ENCODE results near the gene WIF1. TPM values are rescaled to one million over a fixed set of nuclear protein-coding genes. Genes with fewer than 3 reads are reported as not detected.

Gene WIF1
- total and polyA plus RNA-seq, 2 of the 8 experiments (the other 6 are each of a cell fraction or from before 2014, with no cell fraction given): 1.8 to 9.1 TPM

GRCh38 chr12:65005716-65006115 lies 115.4 kb downstream of the WIF1 start:
- H3K23me2 ChIP-seq (ENCODE audit: low read depth, low read length): no peaks in the 10 kb centered on the region; the same call in 1 of the 2 replicates
- no peak overlapping the region for H3K56ac ChIP-seq (replicated peaks; ENCODE audit: insufficient read length, low read depth, low read length)
- H2AFZ ChIP-seq (ENCODE audit: low read length): no peak overlapping the region
- no peak overlapping the region for H2BK20ac ChIP-seq (ENCODE audit: low read length)
- H4K8ac ChIP-seq (ENCODE audit: extremely low read depth, insufficient read depth, low read length): no peak overlapping the region
- H3K79me2 ChIP-seq (ENCODE audit: control insufficient read depth in 1 of 2, insufficient read depth in 2 of 2, low read length in 2 of 2): no peaks in the 10 kb centered on the region
- FAIRE-seq: no peak
- no peaks in the 10 kb centered on the region for H4K20me1 ChIP-seq (replicated peaks in 1 of 2; ENCODE audit: control insufficient read depth in 1 of 2, insufficient read depth in 2 of 2, low read length in 2 of 2)
- H3K79me1 ChIP-seq (ENCODE audit: low read depth, low read length): no peaks in the 10 kb centered on the region
- no peaks in the 10 kb centered on the region; a peak in 1 of 4 replicates for H3K9me3 ChIP-seq (ENCODE audit: insufficient read depth in 2 of 2, low read depth in 1 of 2, low read length in 1 of 2)
- CTCF ChIA-PET (ENCODE audit: partially characterized antibody): no interaction called here
- no peak overlapping the region for H3K27ac ChIP-seq (ENCODE audit: low read depth, low read length)
- H4K91ac ChIP-seq (replicated peaks; ENCODE audit: insufficient read length, low read length): no peak overlapping the region
- no peak overlapping the region for H3K4me2 ChIP-seq (ENCODE audit: insufficient read depth in 1 of 2, low read depth in 2 of 2, low read length in 2 of 2)
- H3K4me3 ChIP-seq (ENCODE audit: extremely low read depth in 1 of 4, insufficient read depth in 2 of 4, low read depth in 3 of 4, low read length in 4 of 4): no peak overlapping the region
- no peak for TF ChIP-seq YY1 (IDR thresholded peaks at IDR 0.05; ENCODE audit: low read depth, low read length)
- TF ChIP-seq TEAD4 (IDR thresholded peaks at IDR 0.05; ENCODE audit: low read depth, low read length): peak; percentile 58
- H4K5ac ChIP-seq (ENCODE audit: insufficient read length, low read depth, low read length): no peak overlapping the region
- POLR2A ChIA-PET (ENCODE audit: partially characterized antibody): no interaction called here
- no peaks in the 10 kb centered on the region for H3K4me1 ChIP-seq (replicated peaks in 1 of 4; ENCODE audit: control insufficient read depth in 3 of 4, insufficient read depth in 4 of 4, low read length in 3 of 4)
- H2BK5ac ChIP-seq (ENCODE audit: low read depth, low read length): no peak overlapping the region
- no peak overlapping the region for H3K9ac ChIP-seq (replicated peaks in 1 of 4; ENCODE audit: extremely low read depth in 1 of 4, low read depth in 3 of 4, low read length in 3 of 4)
- no peak overlapping the region for H2AK5ac ChIP-seq (ENCODE audit: low read depth, low read length)
- H3K18ac ChIP-seq (ENCODE audit: extremely low read depth, low read length): no peak overlapping the region
- H3K23ac ChIP-seq (ENCODE audit: insufficient read length): no peak overlapping the region
- H2BK120ac ChIP-seq (replicated peaks; ENCODE audit: low read depth, low read length): no peak overlapping the region
- no peak overlapping the region for H3K14ac ChIP-seq (ENCODE audit: insufficient read length)
- WGBS, 2 experiments (ENCODE audit: extremely low coverage in 1 of 2, insufficient coverage in 1 of 2, insufficient read length in 1 of 2, insufficient replicate concordance in 2 of 2, low coverage in 1 of 2, low lambda C conversion rate in 2 of 2, missing lambda C conversion rate in 1 of 2): 88% methylated on average over 2 of the region's 2 CpGs; no CpG with 5 or more reads in 1 of the 2 experiments
- no peak overlapping the region for H2BK12ac ChIP-seq (ENCODE audit: low read depth, low read length)
- no peak for DNase-seq (ENCODE audit: low read depth in 1 of 2, low spot score in 2 of 2)
- no peak overlapping the region for H2BK15ac ChIP-seq (ENCODE audit: low read length)
- H3K4ac ChIP-seq (replicated peaks; ENCODE audit: insufficient read length, low read depth, low read length): no peak overlapping the region
- H3K36me3 ChIP-seq (ENCODE audit: control insufficient read depth in 2 of 4, insufficient read depth in 4 of 4, low read length in 3 of 4): no peaks in the 10 kb centered on the region
- H3K27me3 ChIP-seq (replicated peaks in 1 of 4; ENCODE audit: control insufficient read depth in 3 of 4, extremely low read depth in 1 of 4, insufficient read depth in 3 of 4, low read length in 3 of 4): no peaks in the 10 kb centered on the region

Data from H1 (cell line).